Pancreas (tissue), 10 donors: ENCODE data around the gene CASZ1. TPM values are rescaled to one million over a fixed set of nuclear protein-coding genes. Genes with fewer than 3 reads are reported as not detected.

Source experiments
- ATAC-seq, 4 donors: fragments of 200-7000 bp; cut with Tn5 transposase; one replicate each; pipeline versions ENCODE4 v1.8.0 to v1.9.1; 2020; ENCODE audit warnings: mild to moderate bottlenecking in 4 of 4, moderate library complexity in 4 of 4
- DNase-seq, 6 donors: peaks; one replicate each; pipeline ENCODE4 v3.0.0-alpha.2; 2020
- FAIRE-seq: peaks from 2 replicates; lab custom pipeline; 2012; peaks lifted over from hg19 to GRCh38; lab: Jason Lieb, UNC
- H3K27ac ChIP-seq, 4 donors: fragments of 200-600 bp; sonication (generic); 1 replicate in 3 of 4; 2 replicates in 1 of 4; pipeline versions ENCODE4 v1.5.0 to v1.8.0; 2020
- H3K27me3 ChIP-seq, 4 donors: fragments of 200-600 bp; one replicate each; pipeline ENCODE4 v1.8.0; 2021
- H3K36me3 ChIP-seq, 3 donors: fragments of 200-600 bp; sonication (generic) in 1 of 3; one replicate each; pipeline versions ENCODE4 v1.5.0 to v1.8.0; 2020 to 2021
- H3K4me1 ChIP-seq, 3 donors: fragments of 200-600 bp; one replicate each; pipeline ENCODE4 v1.8.0; 2021
- H3K4me3 ChIP-seq, 4 donors: fragments of 200-600 bp; sonication (generic) in 2 of 4; one replicate each; pipeline versions ENCODE4 v1.5.0 to v1.8.0; 2020 to 2021
- H3K9me3 ChIP-seq, 4 donors: fragments of 200-600 bp; one replicate each; pipeline ENCODE4 v1.8.0; 2021
- CTCF ChIP-seq, 4 donors: fragments of 200-600 bp; sonication (generic) in 3 of 4; IDR thresholded peaks; one replicate each; pipeline versions ENCODE4 v1.5.0 to v1.8.0; 2021; ENCODE audit warnings: antibody characterized with exemption in 4 of 4
- WGBS, 2 donors: extraction: QIAGEN DNeasy Blood & Tissue Kit; methylation state at CpG; one replicate each; pipeline ENCODE4 v1.1.7; 2013; 5-methylcytosine and 5-hydroxymethylcytosine counted together
- intact Hi-C, 3 donors: fragments of 100-400 bp; cut with DNase I; formaldehyde crosslinking; loops; one replicate each; pipeline versions ENCODE4 v1.11.1 to v1.14.2; 2022
- polyA plus RNA-seq, 2 donors: library from polyadenylated mRNA; stranded (reverse); fragments of 200-250 nt; gene quantifications; one replicate each; pipeline ENCODE4 v1.2.3, GENCODE V29; 2013
- total RNA-seq, 6 donors: library from RNA; stranded (reverse); fragmentation: NEBNext Ultra II Directional in 4 of 6; extraction: Animal tissue kit (Norgen Biotek cat#: 25700) in 4 of 6; gene quantifications; one replicate each; pipeline versions ENCODE4 v1.2.1 to v1.2.4, GENCODE V29; 2021 to 2023
- donor health status: healthy with polysubstance abuse.
- donor health status: DM: no; HTN: no; CAD: no; lungs with moderate emphysema.
- donor health status: DM: no; HTN: no; CAD: no.
- donor health status: control.
- donor health status: control.
- donor health status: Bipolar disorder and iron deficiency.
- donor health status: DM: yes; HTN: yes; CAD: no.
- donor health status: DM: no; HTN: no; CAD: no.
- donor health status: DM: no; HTN: no; CAD: no.
- donor health status: DM: yes; HTN: yes; CAD: no.

The CASZ1 gene
- total and polyA plus RNA-seq, 8 donors: 6.7 to 18.9 (median 13.8) TPM

GRCh38 chr1:10734962-10735544 is 61.4 kb downstream of the CASZ1 start:
- intact Hi-C loops: no loop called here
- Histone ChIP-seq H3K36me3 (no peaks in the 10 kb centered on the region), H3K27me3 (no peaks in the 10 kb centered on the region), H3K27ac (peak overlapping the region in 1 of 4 donors; percentile 18), H3K4me1 (peaks cover 19 to 27% (median 23%) of the 10 kb centered on the region in 3 donors), H3K9me3 (no peaks in the 10 kb centered on the region), H3K4me3 (no peak overlapping the region)
- FAIRE-seq (no peak), DNase-seq (peak in 1 of 6 donors; percentile 67), ATAC-seq (no peak)
- TF ChIP-seq CTCF (IDR thresholded peaks at IDR 0.05): no peak
- WGBS, 2 donors: 73 to 75% methylated on average over 24 of the region's 24 CpGs

GRCh38 chr1:10734375-10734774 is 62.1 kb downstream of the CASZ1 start:
- ATAC-seq (no peak), FAIRE-seq (no peak), DNase-seq (no peak)
- H3K4me3 ChIP-seq: no peak overlapping the region
- TF ChIP-seq CTCF (IDR thresholded peaks at IDR 0.05): no peak
- no peak overlapping the region for H3K27ac ChIP-seq
- no peaks in the 10 kb centered on the region for H3K9me3 ChIP-seq
- H3K36me3 ChIP-seq: no peaks in the 10 kb centered on the region
- H3K27me3 ChIP-seq: no peaks in the 10 kb centered on the region
- intact Hi-C loops: no loop called here
- H3K4me1 ChIP-seq: peaks cover 19 to 27% (median 23%) of the 10 kb centered on the region in 3 donors
- WGBS, 2 donors: 76 to 87% methylated on average over 6 of the region's 6 CpGs

- 83 to 85% methylated on average over 11 of the region's 11 CpGs for WGBS, 2 donors
- no peak for TF ChIP-seq CTCF (IDR thresholded peaks at IDR 0.05)
- ATAC-seq (no peak), DNase-seq (peak in 1 of 6 donors; percentile 62), FAIRE-seq (no peak)
- H3K27ac ChIP-seq: no peak overlapping the region
- H3K9me3 ChIP-seq: no peaks in the 10 kb centered on the region
- no peak overlapping the region for H3K4me3 ChIP-seq
- intact Hi-C loops: no loop called here
- H3K36me3 ChIP-seq: no peaks in the 10 kb centered on the region
- H3K27me3 ChIP-seq: no peaks in the 10 kb centered on the region
- H3K4me1 ChIP-seq: peaks cover 13 to 21% (median 19%) of the 10 kb centered on the region in 3 donors
These were observed 62.7 kb downstream of the CASZ1 start for GRCh38 chr1:10733474-10734366.

- FAIRE-seq (no peak), ATAC-seq (peak in 1 of 4 donors; percentile 8), DNase-seq (no peak)
- H3K4me1 ChIP-seq: peaks cover 10 to 15% (median 12%) of the 10 kb centered on the region in 3 donors
- no peak overlapping the region for H3K4me3 ChIP-seq
- TF ChIP-seq CTCF (IDR thresholded peaks at IDR 0.05): no peak
- no peaks in the 10 kb centered on the region for H3K36me3 ChIP-seq
- no peaks in the 10 kb centered on the region for H3K27me3 ChIP-seq
- H3K9me3 ChIP-seq: no peaks in the 10 kb centered on the region
- intact Hi-C loops: no loop called here
- H3K27ac ChIP-seq: no peak overlapping the region
- WGBS, 2 donors: 89 to 92% methylated on average over 7 of the region's 7 CpGs
These were observed 65.5 kb downstream of the CASZ1 start for GRCh38 chr1:10730985-10731384.
